PC-3 (cell line): ENCODE results near the gene TIE1. TPM values are rescaled to one million over a fixed set of nuclear protein-coding genes. Genes with fewer than 3 reads are reported as not detected.
A peak's percentile ranks its signal among the peaks of the same experiment; 100 is the strongest.

Experiments
- ATAC-seq: fragments of 200-7000 bp; cut with Tn5 transposase; 2 replicates; pipeline ENCODE4 v1.9.1; 2020; ENCODE audit warnings: mild to moderate bottlenecking, moderate library complexity
- BruUV-seq: library from RNA; stranded (reverse); fragments of 400-500 nt; replicated peaks from 2 replicates; lab custom pipeline; 2021; lab: Mats Ljungman, UMichigan
- CTCF ChIA-PET: fragments of 300-600 bp; sonication (Branson Sonifier 250); formaldehyde crosslinking; loops from one replicate; lab custom pipeline; 2022; ENCODE audit warnings: antibody characterized with exemption; lab: Charles Lee
- POLR2A ChIA-PET: fragments of 300-600 bp; sonication (Branson Sonifier 250); formaldehyde crosslinking; loops from one replicate; lab custom pipeline; 2022; ENCODE audit warnings: antibody characterized with exemption; ENCODE audit not compliant: unreplicated experiment; lab: Charles Lee
- DNase-seq: peaks from one replicate; pipeline ENCODE4 v3.0.0-alpha.2; 2015
- H2AFZ ChIP-seq: fragments of 300-600 bp; sonication (generic); 2 replicates; pipeline ENCODE4 v1.6.0; 2016; ENCODE audit warnings: antibody characterized with exemption, low read length
- H3F3A ChIP-seq: fragments of 300-600 bp; sonication (generic); one replicate; pipeline ENCODE4 v1.6.0; 2017; ENCODE audit warnings: antibody characterized with exemption, low read length, control low read depth, mild to moderate bottlenecking; ENCODE audit not compliant: unreplicated experiment
- H3K27ac ChIP-seq: fragments of 300-600 bp; sonication (generic); 2 replicates; pipeline ENCODE4 v1.5.1; 2016; ENCODE audit warnings: mild to moderate bottlenecking, low read length
- H3K27me3 ChIP-seq: fragments of 300-600 bp; sonication (generic); 2 replicates; pipeline ENCODE4 v1.6.1; 2016; ENCODE audit warnings: low read length, mixed read lengths
- H3K36me3 ChIP-seq: fragments of 300-600 bp; sonication (generic); 2 replicates; pipeline ENCODE4 v1.6.1; 2016; ENCODE audit warnings: low read depth, mixed run types, low read length, mixed read lengths
- H3K4me1 ChIP-seq: fragments of 300-600 bp; sonication (generic); 2 replicates; pipeline ENCODE4 v1.5.1; 2016; ENCODE audit warnings: low read length; ENCODE audit not compliant: insufficient read depth
- H3K4me2 ChIP-seq: fragments of 300-600 bp; sonication (generic); 2 replicates; pipeline ENCODE4 v1.6.0; 2016; ENCODE audit warnings: low read length
- H3K4me3 ChIP-seq: fragments of 300-600 bp; sonication (generic); 2 replicates; pipeline ENCODE4 v1.5.1; 2016; ENCODE audit warnings: mild to moderate bottlenecking, low read length, mixed read lengths
- H3K79me2 ChIP-seq: fragments of 300-600 bp; sonication (generic); 2 replicates; pipeline ENCODE4 v1.6.1; 2017; ENCODE audit warnings: low read length, mixed read lengths
- H3K9ac ChIP-seq: fragments of 300-600 bp; sonication (generic); 2 replicates; pipeline ENCODE4 v1.6.0; 2016; ENCODE audit warnings: mild to moderate bottlenecking, low read length
- H3K9me2 ChIP-seq: fragments of 300-600 bp; sonication (generic); replicated peaks from 2 replicates; pipeline ENCODE4 v1.6.1; 2016; ENCODE audit warnings: mixed run types, low read length, mixed read lengths
- H3K9me3 ChIP-seq: fragments of 300-600 bp; sonication (generic); 2 replicates; pipeline ENCODE4 v1.6.1; 2016; ENCODE audit warnings: low read length, mixed read lengths
- H4K20me1 ChIP-seq: fragments of 300-600 bp; sonication (generic); 2 replicates; pipeline ENCODE4 v1.6.1; 2016; ENCODE audit warnings: low read length, mixed read lengths
- CTCF ChIP-seq: fragments of 300-600 bp; sonication (generic); conservative IDR thresholded peaks from 2 replicates; pipeline ENCODE4 v1.5.1; 2017; ENCODE audit warnings: antibody characterized with exemption, low read depth, mild to moderate bottlenecking, low read length
- EZH2 ChIP-seq: fragments of 300-600 bp; sonication (generic); IDR thresholded peaks from one replicate; pipeline ENCODE4 v1.6.1; 2017; ENCODE audit warnings: antibody characterized with exemption, mild to moderate bottlenecking, low read length; ENCODE audit not compliant: unreplicated experiment
- EZH2phosphoT487 ChIP-seq: fragments of 300-600 bp; sonication (generic); IDR thresholded peaks from 2 replicates; pipeline ENCODE4 v1.6.1; 2018; ENCODE audit warnings: mild to moderate bottlenecking, antibody characterized with exemption, low read length, borderline replicate concordance
- intact Hi-C: fragments of 100-400 bp; cut with micrococcal nuclease; formaldehyde crosslinking; loops from 2 replicates; pipeline ENCODE4 v1.9.0; 2023
- total RNA-seq: library from RNA; depleted of rRNA; stranded (reverse); fragments of >200 nt; gene quantifications from 2 replicates; pipeline ENCODE4 v1.2.3, GENCODE V29; 2014

TIE1 gene
- total RNA-seq, 1 experiment from 2014 or later, result 1.5 TPM

GRCh38 chr1:43359696-43360095, 58.9 kb downstream of the TIE1 start:
- Histone ChIP-seq H3K27ac (peak overlapping the region; percentile 64), H3K9me2 (no peaks in the 10 kb centered on the region), H3K4me2 (peak overlapping the region; percentile 83), H3K27me3 (no peaks in the 10 kb centered on the region), H3F3A (peaks cover 11% of the 10 kb centered on the region), H3K4me1 (peaks cover 26% of the 10 kb centered on the region), H2AFZ (no peak overlapping the region), H3K4me3 (peak overlapping the region; percentile 93), H3K9ac (peak overlapping the region; percentile 92), H3K36me3 (peaks cover 45% of the 10 kb centered on the region), H3K9me3 (no peaks in the 10 kb centered on the region), H4K20me1 (peaks cover 13% of the 10 kb centered on the region), H3K79me2 (peaks cover 49% of the 10 kb centered on the region)
- ChIA-PET POLR2A (no interaction called here), CTCF (interaction anchor here (0.7 to 2.0 kb wide), 2 partner anchors 55 to 74 kb away, joined by 3 to 14 read pairs; partner anchors contain the start of gene C1orf210)
- no peak for DNase-seq
- no TSS peak for BruUV-seq
- no peak; the same call in 1 of the 2 replicates for ATAC-seq
- intact Hi-C loops, result no loop called here
- TF ChIP-seq EZH2, result no peak
- no peak for TF ChIP-seq CTCF
- no peak for TF ChIP-seq EZH2phosphoT487

GRCh38 chr1:43360616-43361015, 59.8 kb downstream of the TIE1 start:
- no peak for TF ChIP-seq EZH2phosphoT487
- no peak for TF ChIP-seq EZH2
- TF ChIP-seq CTCF, result no peak
- CTCF ChIA-PET, result interaction anchor here (0.7 kb wide), 1 partner anchor 54 kb away, joined by 3 read pairs; no protein-coding TSS in a partner anchor
- H3K27me3 ChIP-seq, result no peaks in the 10 kb centered on the region
- no TSS peak for BruUV-seq
- ATAC-seq (no peak), DNase-seq (no peak)
- H3K9me2 ChIP-seq, result no peaks in the 10 kb centered on the region
- no peaks in the 10 kb centered on the region for H3K9me3 ChIP-seq
- H3K4me2 ChIP-seq, result peak overlapping the region; percentile 83
- H3K9ac ChIP-seq, result no peak overlapping the region
- peaks cover 58% of the 10 kb centered on the region for H3K79me2 ChIP-seq
- H3K36me3 ChIP-seq, result peaks cover 51% of the 10 kb centered on the region
- peak overlapping the region; percentile 93 for H3K4me3 ChIP-seq
- H3F3A ChIP-seq, result peaks cover 11% of the 10 kb centered on the region
- no peak overlapping the region for H2AFZ ChIP-seq
- POLR2A ChIA-PET, result no interaction called here
- peaks cover 35% of the 10 kb centered on the region for H3K4me1 ChIP-seq
- intact Hi-C loops, result no loop called here
- no peak overlapping the region for H3K27ac ChIP-seq
- peaks cover 13% of the 10 kb centered on the region for H4K20me1 ChIP-seq

DNA sequence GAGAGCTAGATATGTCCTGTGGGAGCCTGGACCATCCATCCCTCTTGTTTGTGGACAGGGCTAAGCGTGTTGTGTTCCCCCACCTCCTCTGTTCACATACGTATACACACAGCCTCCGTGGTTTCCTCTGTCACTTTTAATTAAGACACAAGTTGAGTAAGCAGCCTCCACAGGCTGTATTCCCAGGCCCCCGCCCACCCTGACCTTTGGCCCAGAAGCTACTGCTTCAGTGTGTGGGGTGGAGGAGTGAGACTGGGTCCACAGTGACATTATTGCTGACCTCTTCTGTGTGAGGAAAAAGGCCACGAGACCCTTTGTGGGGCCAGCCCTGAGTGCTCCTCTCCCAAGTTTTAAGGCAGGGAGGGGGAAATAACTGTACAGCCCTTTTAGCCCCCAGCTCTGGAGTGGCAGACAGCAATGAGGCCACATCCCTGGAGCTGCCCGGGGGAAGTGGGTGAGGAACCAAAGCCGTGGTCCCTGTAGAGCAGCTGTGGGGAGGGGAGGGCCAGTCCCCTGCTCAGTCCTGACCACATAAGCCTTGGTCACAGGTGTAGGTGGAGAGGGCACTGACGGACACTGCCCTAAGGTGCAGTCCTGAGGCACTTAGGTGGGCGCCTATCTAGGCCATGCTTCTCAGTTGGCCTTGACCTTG, 62.6 kb downstream of the TIE1 start:
- POLR2A ChIA-PET, result no interaction called here
- H3K4me3 ChIP-seq, result no peak overlapping the region

More for the DNA sequence above, 62.6 kb downstream of the TIE1 start:
- Histone ChIP-seq H3K9me3 (no peaks in the 10 kb centered on the region), H3F3A (peaks cover 11% of the 10 kb centered on the region), H2AFZ (no peak overlapping the region), H3K9me2 (no peaks in the 10 kb centered on the region), H3K79me2 (peaks cover 74% of the 10 kb centered on the region), H3K9ac (no peak overlapping the region), H3K36me3 (peaks cover 51% of the 10 kb centered on the region), H4K20me1 (peaks cover 13% of the 10 kb centered on the region), H3K4me2 (no peak overlapping the region), H3K27me3 (no peaks in the 10 kb centered on the region), H3K27ac (no peak overlapping the region), H3K4me1 (peaks cover 43% of the 10 kb centered on the region)
- DNase-seq, result no peak
- intact Hi-C loops, result no loop called here
- CTCF ChIA-PET, result no interaction called here
- TF ChIP-seq EZH2 (no peak), CTCF (no peak), EZH2phosphoT487 (no peak)
- no TSS peak for BruUV-seq
- ATAC-seq, result no peak
